Activated effector memory CD4-positive, alpha-beta T cell treated with Interleukin-2 at 50 U/mL for 16 hours (primary cell): ENCODE data around the gene GHRL.
"Not testable (repeated sequence)": the region's sequence is repeated elsewhere in the genome, so short reads cannot be mapped to it uniquely, and the experiment has no call there.

Source experiments
- DNase-seq: peaks from one replicate; pipeline ENCODE4 v3.0.0-alpha.2; 2020

Gene GHRL

GRCh38 chr3:10322352-10322710 lies 29.6 kb upstream of the GHRL start:
- DNase-seq, result no peak

DNA sequence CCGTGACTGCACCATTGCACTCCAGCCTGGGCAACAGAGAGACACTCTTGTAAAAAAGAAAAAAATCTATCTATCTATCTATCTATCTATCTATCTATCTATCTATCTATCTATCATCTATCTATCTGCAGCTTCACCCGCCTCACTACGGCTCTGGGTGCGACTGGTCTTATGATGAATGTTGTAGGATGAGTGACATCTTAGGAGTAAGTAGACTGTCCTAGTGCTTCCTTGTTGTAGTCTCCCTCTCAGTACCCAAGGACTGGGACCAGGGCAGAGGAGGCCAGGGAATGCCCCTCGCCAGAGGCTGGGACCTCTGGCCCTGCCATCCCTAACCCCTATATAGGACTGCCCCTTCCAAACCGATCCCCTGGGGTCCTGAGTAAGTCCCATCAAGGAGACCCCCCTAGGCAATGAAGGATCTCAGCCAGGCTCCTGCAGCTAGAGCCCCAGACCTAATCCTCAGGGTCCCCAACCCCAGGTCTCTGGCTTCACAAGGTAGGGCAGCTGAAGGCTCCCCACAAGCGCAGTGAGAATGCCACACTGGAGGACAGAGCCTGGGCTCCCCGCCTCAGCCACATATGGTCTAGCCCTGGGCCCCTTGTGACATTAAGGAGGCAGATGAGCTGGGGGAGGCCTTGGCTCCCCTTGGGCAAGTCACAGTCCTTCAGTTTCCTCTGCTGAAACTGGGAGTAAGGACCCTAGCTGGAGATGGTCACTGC lies 29.0 kb upstream of the GHRL start:
- DNase-seq, result no peak

DNA sequence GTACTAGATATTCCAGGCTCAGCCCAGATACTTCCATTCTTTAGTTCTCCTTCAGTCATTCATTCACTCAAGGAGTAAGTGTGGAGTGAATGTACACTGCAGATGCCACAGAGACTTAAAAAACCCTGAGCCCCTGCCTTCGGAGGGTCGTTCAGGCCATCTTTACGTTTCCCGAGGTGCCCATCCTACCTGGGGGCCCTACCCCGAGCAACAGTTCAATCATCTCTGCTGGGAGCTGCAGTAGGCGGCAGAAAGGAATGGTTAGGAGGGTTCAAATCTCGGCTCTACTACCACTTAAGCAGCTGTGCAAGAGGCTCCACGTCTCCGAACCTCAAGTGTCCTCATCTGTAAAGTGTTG lies 27.6 kb upstream of the GHRL start:
- no peak for DNase-seq

DNA sequence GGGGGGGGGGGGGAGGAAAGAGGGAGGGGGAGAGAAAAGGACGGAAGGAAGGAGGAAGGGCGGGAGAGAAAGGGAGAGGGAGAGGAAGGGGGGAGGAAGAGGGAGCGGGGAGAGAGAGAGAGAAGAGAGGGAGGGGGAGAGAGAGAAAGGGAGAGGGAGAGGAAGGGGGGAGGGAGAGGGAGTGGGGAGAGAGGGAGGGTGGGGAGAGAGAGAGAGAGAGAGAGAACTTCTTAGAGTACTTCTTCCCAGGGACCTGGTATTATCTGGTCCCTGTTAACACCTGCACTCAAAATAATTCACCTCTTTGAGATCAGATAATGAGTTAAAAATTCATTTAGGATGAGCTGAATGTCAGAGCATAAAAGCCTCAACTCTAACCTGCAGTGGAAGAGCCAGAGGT lies 27.1 kb upstream of the GHRL start:
- DNase-seq, result no peak

DNA sequence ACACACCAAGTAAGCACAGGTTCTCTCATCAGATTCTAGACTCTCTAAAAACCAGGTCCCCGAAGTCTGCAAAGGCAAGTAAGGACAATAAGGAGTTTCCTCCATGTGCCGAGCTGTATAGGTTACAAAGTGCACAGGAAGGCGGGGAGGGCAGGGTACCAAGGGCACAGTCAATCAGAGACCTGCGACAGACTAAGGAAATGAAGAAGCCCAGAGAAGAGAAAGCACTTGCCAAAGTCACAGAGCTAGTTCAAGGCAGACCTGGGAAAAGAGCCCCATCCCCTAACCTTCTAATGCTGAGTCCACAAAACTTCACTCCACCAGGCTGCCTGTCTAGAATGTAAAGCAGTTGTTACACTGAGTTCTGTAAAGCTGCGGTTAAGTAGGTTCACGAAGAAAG lies 26.5 kb upstream of the GHRL start:
- no peak for DNase-seq

- no peak for DNase-seq
Observed at GRCh38 chr3:10317961-10318350, 25.2 kb upstream of the GHRL start.

DNA sequence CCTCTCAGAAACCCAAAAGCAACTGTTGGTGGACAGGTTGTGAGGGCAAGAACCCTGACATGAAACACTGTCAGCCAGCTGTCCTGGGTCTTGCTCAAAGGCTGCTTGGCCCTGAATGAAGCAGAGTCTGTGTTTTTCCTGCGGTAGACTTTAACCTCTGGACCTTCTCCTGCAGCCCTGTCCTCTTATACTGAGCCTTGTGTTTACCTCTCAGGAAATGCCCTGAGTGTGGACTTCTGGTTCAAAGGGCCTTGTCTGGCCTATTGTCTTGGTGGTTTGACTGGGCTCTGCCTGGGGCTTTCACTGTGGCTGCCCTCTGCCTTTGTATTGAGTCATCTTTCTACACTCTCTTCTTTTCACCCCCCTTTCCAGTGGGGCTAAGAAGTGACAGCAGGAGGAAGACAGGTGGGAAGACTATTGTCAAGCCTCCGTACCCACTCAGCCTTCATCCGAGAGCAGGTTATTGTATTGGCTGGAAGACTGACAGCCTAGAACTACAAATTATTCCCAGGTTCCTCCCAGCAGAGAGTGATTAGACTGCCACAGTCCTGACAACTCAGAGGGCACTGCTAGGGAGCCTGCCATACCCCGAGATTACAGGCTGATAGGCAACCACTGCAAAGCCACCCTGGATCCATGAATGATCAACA lies 24.7 kb upstream of the GHRL start:
- DNase-seq, result no peak

GRCh38 chr3:10315771-10316344 lies 23.1 kb upstream of the GHRL start:
- no peak for DNase-seq

GRCh38 chr3:10315101-10315500 lies 22.4 kb upstream of the GHRL start:
- DNase-seq, result no peak

DNA sequence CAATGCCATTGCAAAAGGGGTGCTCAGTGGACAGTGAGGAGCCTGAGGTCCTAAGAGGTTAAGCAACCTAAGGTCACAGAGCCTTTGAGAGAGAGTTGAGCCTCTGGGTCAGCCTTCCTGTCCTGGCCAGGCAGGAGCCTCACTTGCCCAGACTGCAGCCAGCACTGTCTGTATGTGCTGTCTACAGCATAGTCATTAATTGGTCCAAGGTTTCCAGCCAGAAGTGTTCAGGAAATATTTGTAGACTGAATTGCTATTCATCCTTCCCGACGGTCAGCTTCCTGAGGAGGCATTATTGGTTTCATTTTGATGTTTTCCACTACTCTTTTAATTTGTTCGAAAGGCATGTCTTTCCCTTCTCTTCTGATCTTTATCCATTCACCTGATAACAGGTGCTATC lies 20.1 kb upstream of the GHRL start:
- DNase-seq, result no peak

DNA sequence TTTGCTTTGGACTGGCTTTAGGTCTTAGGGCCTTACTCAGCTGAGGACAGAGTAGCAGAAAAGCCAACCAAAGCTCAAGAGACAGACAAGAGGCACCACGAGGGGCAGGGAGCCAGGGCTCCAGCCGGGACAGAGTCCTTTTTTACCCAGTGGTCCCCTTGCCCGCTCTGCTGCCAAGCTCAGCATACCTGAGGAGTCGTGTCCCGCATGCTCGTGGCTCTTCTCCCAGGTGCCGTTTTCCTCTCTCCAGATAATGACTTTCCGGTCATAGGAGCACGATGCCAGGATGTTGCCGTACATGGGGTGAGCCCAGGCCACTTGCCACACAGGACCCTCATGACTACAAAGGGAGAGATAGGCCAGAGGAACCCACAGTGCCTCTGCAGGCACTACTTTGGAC lies 19.6 kb upstream of the GHRL start:
- no peak for DNase-seq

- DNase-seq, result no peak
Observed at GRCh38 chr3:10311710-10312109, 19.0 kb upstream of the GHRL start.

DNA sequence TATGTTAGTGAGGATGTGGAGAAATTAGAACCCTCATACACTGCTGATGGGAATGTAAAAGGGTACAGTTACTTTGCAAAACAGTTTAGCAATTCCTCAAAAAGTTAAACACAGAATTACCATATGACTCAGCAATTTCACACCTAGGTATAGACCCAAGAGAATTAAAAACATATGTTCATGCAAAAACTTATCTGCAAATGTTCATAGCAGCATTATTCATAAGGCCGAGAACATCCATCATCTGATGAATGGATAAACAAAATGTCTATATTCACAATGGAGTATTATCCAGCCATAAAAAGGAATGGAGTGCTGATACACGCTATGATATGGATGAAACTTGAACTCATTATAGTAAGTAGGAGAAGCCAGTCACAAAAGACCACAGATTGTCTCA lies 17.8 kb upstream of the GHRL start:
- no peak for DNase-seq

- no peak for DNase-seq
Observed at GRCh38 chr3:10309736-10310135, 17.0 kb upstream of the GHRL start.

- no peak for DNase-seq
Observed at GRCh38 chr3:10308678-10309077, 15.9 kb upstream of the GHRL start.

DNA sequence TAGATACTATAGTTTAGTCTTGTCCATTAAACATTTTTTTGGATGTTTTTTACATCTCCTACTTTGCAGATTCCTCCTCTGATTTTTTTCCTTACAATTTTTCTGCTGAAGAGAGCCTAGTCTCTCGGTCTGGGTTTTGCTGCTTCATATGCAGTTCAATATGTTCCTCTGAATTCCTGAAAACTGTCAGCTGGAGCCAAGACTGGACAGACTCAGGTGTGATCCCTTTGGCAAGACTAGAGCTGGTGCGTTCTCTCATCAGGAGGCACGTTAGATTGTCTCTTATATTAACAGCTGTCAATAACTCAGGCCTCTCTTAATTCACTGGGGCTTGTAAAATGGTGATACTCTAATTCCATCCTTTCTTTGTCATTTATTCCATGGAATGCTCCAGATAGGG lies 13.4 kb upstream of the GHRL start:
- DNase-seq, result no peak

- no peak for DNase-seq
Observed at GRCh38 chr3:10305331-10305902, 12.7 kb upstream of the GHRL start.

- no peak for DNase-seq
Observed at GRCh38 chr3:10304905-10305304, 12.2 kb upstream of the GHRL start.

DNA sequence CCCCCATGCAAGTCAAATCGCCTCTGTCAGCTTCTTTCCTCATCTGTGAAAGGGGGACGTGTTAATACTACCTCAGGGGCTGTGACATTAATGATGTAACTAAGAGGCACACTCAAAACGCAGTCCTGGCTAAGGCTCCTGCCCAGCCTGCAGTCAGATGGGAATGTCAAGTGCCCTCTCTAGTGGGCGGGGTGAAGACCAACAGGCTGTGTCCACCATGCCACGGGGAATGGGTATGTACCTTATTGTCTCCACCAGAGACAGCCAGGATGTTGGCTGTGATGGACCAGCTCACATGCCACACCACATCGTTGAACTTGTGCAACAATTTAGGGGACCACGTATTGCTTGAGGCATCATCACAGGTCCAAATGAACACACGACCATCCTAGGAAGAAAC lies 11.0 kb upstream of the GHRL start:
- DNase-seq, result no peak

DNA sequence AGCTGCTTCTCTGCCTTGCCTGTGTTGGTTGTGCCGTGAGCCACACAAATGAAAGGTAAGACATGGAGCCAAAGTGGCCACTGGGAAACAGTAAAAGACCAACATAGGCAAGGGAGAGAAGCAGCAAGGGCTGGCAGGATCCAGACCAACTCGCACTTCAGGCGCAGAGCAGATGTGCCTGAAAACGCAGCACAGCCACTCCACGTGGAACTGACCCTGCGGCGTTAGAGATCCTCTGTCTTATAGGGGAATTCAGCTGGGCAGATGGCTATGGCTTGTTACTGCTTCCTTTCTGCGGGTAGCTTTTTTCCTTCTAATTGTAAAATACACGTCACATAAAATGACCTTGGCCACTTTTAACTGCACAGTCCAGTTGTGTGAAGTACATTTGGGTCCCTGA lies 10.4 kb upstream of the GHRL start:
- no peak for DNase-seq

GRCh38 chr3:10300087-10300486 lies 7.3 kb upstream of the GHRL start:
- DNase-seq, result no peak

GRCh38 chr3:10299679-10300078 lies 6.9 kb upstream of the GHRL start:
- no peak for DNase-seq

GRCh38 chr3:10299175-10299574 lies 6.4 kb upstream of the GHRL start:
- DNase-seq, result no peak

DNA sequence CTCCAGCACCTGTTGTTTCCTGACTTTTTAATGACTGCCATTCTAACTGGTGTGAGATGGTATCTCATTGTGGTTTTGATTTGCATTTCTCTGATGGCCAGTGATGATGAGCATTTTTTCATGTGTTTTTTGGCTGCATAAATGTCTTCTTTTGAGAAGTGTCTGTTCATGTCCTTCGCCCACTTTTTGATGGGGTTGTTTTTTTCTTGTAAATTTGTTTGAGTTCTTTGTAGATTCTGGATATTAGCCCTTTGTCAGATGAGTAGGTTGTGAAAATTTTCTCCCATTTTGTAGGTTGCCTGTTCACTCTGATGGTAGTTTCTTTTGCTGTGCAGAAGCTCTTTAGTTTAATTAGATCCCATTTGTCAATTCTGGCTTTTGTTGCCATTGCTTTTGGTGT lies 5.3 kb upstream of the GHRL start:
- not testable (repeated sequence) for DNase-seq
